GM21723 (cell line): Measurements from ENCODE around the gene GPR31.
"Not testable (repeated sequence)": the region's sequence is repeated elsewhere in the genome, so short reads cannot be mapped to it uniquely, and the experiment has no call there.

ENCODE experiments used
- ATAC-seq: cut with Tn5 transposase; IDR thresholded peaks from one replicate; pipeline ENCODE4 v1.9.1; 2021; ENCODE audit warnings: mild to moderate bottlenecking, moderate library complexity; ENCODE audit not compliant: unreplicated experiment

GPR31 gene, protein sequence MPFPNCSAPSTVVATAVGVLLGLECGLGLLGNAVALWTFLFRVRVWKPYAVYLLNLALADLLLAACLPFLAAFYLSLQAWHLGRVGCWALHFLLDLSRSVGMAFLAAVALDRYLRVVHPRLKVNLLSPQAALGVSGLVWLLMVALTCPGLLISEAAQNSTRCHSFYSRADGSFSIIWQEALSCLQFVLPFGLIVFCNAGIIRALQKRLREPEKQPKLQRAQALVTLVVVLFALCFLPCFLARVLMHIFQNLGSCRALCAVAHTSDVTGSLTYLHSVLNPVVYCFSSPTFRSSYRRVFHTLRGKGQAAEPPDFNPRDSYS

GRCh38 chr6:167157863-167158262 is at the start of gene GPR31:
GPR31 (minus strand) TSS chr6:167157980; CDS start chr6:167157831, 149 bp downstream.
- ATAC-seq = no peak

GRCh38 chr6:167207527-167207926 is 49.7 kb upstream of the GPR31 start:
- ATAC-seq = no peak

DNA sequence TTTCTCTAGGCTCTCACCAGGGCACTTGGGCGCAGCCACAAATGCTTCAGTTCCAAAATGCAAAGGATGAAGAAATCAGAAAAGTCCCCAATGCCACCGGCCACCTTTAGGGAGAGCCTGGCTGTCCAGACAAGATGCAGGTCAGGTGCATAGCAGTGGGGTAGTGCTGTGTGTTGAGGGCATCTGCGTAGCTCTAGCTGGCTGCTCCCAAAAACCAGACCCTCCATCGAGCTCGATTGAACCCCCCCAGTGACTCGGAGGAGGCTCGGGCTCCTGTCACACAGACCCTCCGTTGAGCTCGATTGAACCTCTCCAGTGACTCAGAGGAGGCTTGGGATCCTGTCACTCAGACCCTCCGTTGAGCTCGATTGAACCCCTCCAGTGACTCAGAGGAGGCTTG is 47.5 kb upstream of the GPR31 start:
- ATAC-seq = not testable (repeated sequence)

DNA sequence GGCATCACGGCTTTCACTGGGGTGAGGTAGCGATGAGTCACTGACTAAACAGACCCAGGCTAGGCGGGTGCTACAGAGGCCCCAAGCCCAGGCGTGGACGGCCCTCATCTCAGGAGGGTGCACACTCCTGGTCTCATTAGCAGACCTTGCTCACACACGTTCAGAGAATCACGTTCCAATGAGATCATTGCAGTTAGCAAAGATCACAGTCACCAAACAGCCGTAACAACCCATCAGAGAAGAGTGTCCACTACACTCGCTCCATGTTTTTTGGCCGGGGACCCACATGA is 46.2 kb upstream of the GPR31 start:
- ATAC-seq = not testable (repeated sequence)

DNA sequence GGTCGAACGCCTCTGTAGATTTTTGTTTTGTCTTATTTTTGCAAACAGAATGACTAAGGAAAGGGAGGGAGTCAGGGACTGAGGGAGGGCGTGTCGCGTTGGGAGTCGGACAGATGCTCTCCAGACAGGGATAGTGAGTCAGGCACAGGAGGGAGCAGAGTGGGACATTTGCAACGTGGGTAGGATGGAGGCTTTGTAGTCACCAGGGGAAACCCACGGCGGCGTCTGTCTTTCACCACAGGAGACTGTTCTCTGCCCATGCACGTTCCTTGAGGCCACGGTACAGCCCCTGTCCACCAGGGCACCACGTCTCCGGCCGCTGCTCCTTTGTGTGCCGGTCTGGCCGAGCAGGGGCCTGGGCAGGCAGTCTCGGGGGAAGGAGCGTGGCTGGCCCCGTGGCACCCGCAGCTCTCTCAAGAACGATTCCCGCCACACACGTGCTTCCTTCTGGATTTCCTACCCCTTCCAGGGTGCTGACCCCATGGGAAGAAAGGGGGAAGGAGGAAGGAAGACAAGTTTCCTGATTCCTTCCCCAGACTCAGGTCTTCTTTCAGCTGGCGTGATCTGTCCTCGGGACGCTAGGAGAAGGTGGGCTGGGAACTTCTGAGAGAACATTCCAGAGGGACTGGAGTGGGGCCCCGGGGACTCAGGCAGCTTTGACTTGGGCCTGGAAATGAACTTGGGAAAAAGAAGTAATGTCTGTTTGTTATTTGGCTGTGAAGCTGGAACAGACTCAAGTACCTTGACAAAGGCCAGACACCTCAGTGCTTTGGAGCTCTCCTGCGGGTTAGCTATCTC is 45.7 kb upstream of the GPR31 start:
- ATAC-seq = not testable (repeated sequence)

GRCh38 chr6:167202613-167203012 is 44.8 kb upstream of the GPR31 start:
- ATAC-seq = not testable (repeated sequence)

GRCh38 chr6:167200806-167201205 is 43.0 kb upstream of the GPR31 start:
- no peak for ATAC-seq

- ATAC-seq = not testable (repeated sequence)
Measured at GRCh38 chr6:167195941-167196610, 38.3 kb upstream of the GPR31 start.

- ATAC-seq = not testable (repeated sequence)
Measured at GRCh38 chr6:167193515-167194125, 35.8 kb upstream of the GPR31 start.

DNA sequence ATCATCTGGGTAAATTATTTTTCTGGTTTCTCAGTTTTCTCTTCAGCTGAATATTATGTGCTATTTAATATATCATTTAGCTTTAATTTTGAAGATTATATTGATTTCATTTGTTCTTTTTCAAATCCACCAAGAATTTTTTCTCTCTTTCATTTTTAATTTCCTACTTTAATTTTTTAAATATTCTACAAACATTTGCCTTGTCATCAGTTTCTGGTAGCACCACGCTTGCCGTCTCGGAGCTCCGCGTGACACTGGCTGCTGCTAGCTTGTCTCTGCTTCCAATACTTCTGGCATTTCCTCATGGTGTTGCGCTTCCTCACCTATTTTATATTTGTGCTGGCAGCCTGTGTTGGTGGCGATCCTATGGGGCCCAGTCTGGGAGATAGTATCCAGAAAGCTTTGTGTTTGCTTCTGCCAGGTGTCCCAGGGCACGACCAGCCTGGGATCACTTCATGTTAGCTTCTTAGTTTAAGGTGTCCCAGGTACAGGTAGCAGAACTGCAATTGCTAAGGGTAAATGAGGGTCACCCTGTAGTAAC is 33.3 kb upstream of the GPR31 start:
- not testable (repeated sequence) for ATAC-seq

GRCh38 chr6:167187275-167187674 is 29.5 kb upstream of the GPR31 start:
- not testable (repeated sequence) for ATAC-seq

GRCh38 chr6:167185101-167185500 is 27.3 kb upstream of the GPR31 start:
- ATAC-seq = not testable (repeated sequence)

GRCh38 chr6:167182913-167183314 is 25.1 kb upstream of the GPR31 start:
- ATAC-seq = not testable (repeated sequence)

- not testable (repeated sequence) for ATAC-seq
Measured at GRCh38 chr6:167181351-167181750, 23.6 kb upstream of the GPR31 start.

GRCh38 chr6:167180086-167180485 is 22.3 kb upstream of the GPR31 start:
- ATAC-seq = not testable (repeated sequence)

GRCh38 chr6:167178896-167179655 is 21.3 kb upstream of the GPR31 start:
- not testable (repeated sequence) for ATAC-seq

GRCh38 chr6:167177271-167177670 is 19.5 kb upstream of the GPR31 start:
- ATAC-seq = not testable (repeated sequence)

GRCh38 chr6:167172011-167172410 is 14.2 kb upstream of the GPR31 start:
- ATAC-seq = not testable (repeated sequence)

GRCh38 chr6:167171300-167171699 is 13.5 kb upstream of the GPR31 start:
- ATAC-seq = not testable (repeated sequence)

DNA sequence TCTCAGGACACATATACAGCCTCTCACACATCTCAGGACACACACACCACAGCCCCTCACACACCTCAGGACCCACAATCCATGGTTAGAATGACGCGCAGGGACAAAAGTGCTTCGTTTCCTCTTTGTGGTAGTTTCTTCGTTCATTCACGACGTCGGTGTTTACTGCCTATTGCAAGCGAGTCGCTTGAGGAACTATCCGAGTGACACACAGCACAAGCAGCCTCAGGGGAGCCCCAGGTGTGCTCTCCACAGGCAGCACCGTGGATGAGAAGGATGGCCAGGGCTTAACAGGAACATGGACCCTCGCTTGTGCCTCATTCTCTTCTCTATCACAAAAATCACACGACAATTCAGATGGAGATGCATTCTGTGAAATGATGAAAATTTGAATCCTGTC is 12.1 kb upstream of the GPR31 start:
- ATAC-seq = not testable (repeated sequence)
